ENCODE data around the gene LCE7A.

GRCh38 chr1:152876827-152877226 lies 17.0 kb downstream of the LCE7A start:
- no peak for TF ChIP-seq CTCF (IDR thresholded peaks at IDR 0.05; ENCODE audit: low read length)
- TF ChIP-seq EZH2 (IDR thresholded peaks at IDR 0.05; ENCODE audit: borderline replicate concordance, low read length) = no peak

Measured in OCI-LY1 (cell line).